K562 (cell line): Measurements from ENCODE around the gene YIPF5. TPM values are rescaled to one million over a fixed set of nuclear protein-coding genes. Genes with fewer than 3 reads are reported as not detected.

ENCODE experiments used
- ATAC-seq: fragments of 200-7000 bp; cut with Tn5 transposase; 3 replicates; pipeline ENCODE4 v1.9.1; 2020; ENCODE audit warnings: moderate library complexity
- BruUV-seq: library from RNA; stranded (reverse); fragments of 400-500 nt; replicated peaks from 2 replicates; lab custom pipeline; 2021; lab: Mats Ljungman, UMichigan
- CTCF ChIA-PET: fragments of 300-600 bp; formaldehyde crosslinking; extraction: SDS; loops from one replicate; lab custom pipeline; 2021; ENCODE audit warnings: low intra/inter-chr PET ratio; lab: Yijun Ruan, JAX
- POLR2A ChIA-PET: fragments of 300-600, 350-650 bp; sonication (Branson Sonifier 250); formaldehyde crosslinking; extraction: SDS; loops from one replicate; lab custom pipeline; 2021; ENCODE audit warnings: antibody characterized with exemption, inconsistent platforms; lab: Yijun Ruan, JAX
- DNase-seq, 4 experiments: peaks; one replicate each; pipeline versions ENCODE4 v3.0.0 to v3.0.0-alpha.2; 2011 to 2018; ENCODE audit warnings: low spot score in 3 of 4, mixed read lengths in 3 of 4; ENCODE audit errors: extremely low read depth in 1 of 4
- FAIRE-seq: peaks from 2 replicates; lab custom pipeline; 2011; peaks lifted over from hg19 to GRCh38; lab: Jason Lieb, UNC
- H2AFZ ChIP-seq: 2 replicates; pipeline ENCODE4 v1.6.0; 2011; ENCODE audit warnings: low read depth, low read length, control low read depth, inconsistent platforms
- H3K27ac ChIP-seq: fragments of 200-600 bp; 3 replicates; pipeline ENCODE4 v1.8.0; 2011; ENCODE audit warnings: low read depth, mild to moderate bottlenecking, control low read depth, inconsistent platforms, low read length, moderate library complexity, mixed read lengths; ENCODE audit errors: extremely low read depth
- H3K27me3 ChIP-seq, 2 experiments: fragments of 300-600 bp in 1 of 2; 2 replicates in 1 of 2; 3 replicates in 1 of 2; pipeline versions ENCODE4 v1.6.0 to v1.8.0; 2011; ENCODE audit warnings: inconsistent platforms in 2 of 2, low read length in 2 of 2, mild to moderate bottlenecking in 1 of 2, mixed read lengths in 1 of 2, moderate library complexity in 1 of 2; ENCODE audit not compliant: control insufficient read depth in 2 of 2, insufficient read depth in 2 of 2
- H3K36me3 ChIP-seq: fragments of 300-600 bp; 3 replicates; pipeline ENCODE4 v1.8.0; 2011; ENCODE audit warnings: mild to moderate bottlenecking, low read length, inconsistent platforms; ENCODE audit not compliant: control insufficient read depth, insufficient read depth
- H3K4me1 ChIP-seq, 2 experiments: fragments of 200-600 bp in 1 of 2; replicated peaks in 1 of 2; 2 replicates in 1 of 2; 3 replicates in 1 of 2; pipeline versions ENCODE4 v1.5.1 to v1.8.0; 2011; ENCODE audit warnings: inconsistent platforms in 2 of 2, low read length in 2 of 2, mild to moderate bottlenecking in 1 of 2, mixed read lengths in 1 of 2, moderate library complexity in 1 of 2; ENCODE audit not compliant: control insufficient read depth in 2 of 2, insufficient read depth in 2 of 2
- H3K4me2 ChIP-seq: 2 replicates; pipeline ENCODE4 v1.6.1; 2011; ENCODE audit warnings: low read length, control low read depth, inconsistent platforms, mixed read lengths; ENCODE audit not compliant: insufficient read depth
- H3K4me3 ChIP-seq: fragments of 200-600 bp; sonication (generic), shearing (Covaris generic); 2 replicates; pipeline ENCODE4 v1.5.1; 2016; ENCODE audit warnings: control low read depth, inconsistent platforms
- H3K79me2 ChIP-seq: fragments of 200-600 bp; 3 replicates; pipeline ENCODE4 v1.8.0; 2011; ENCODE audit warnings: low read length, inconsistent platforms; ENCODE audit not compliant: control insufficient read depth, insufficient read depth
- H3K9ac ChIP-seq, 2 experiments: 2 replicates each; pipeline versions ENCODE4 v1.6.0 to v1.6.1; 2011; ENCODE audit warnings: low read depth in 2 of 2, low read length in 2 of 2, control low read depth in 1 of 2, inconsistent platforms in 1 of 2, mild to moderate bottlenecking in 1 of 2, mixed read lengths in 1 of 2; ENCODE audit not compliant: insufficient read depth in 1 of 2
- H3K9me1 ChIP-seq: one replicate; pipeline ENCODE4 v1.6.0; 2011; ENCODE audit warnings: inconsistent platforms, mild to moderate bottlenecking, low read length, moderate library complexity; ENCODE audit not compliant: control insufficient read depth, insufficient read depth
- H3K9me3 ChIP-seq: replicated peaks from 2 replicates; pipeline ENCODE4 v1.5.1; 2011; ENCODE audit warnings: low read depth, low read length, inconsistent platforms; ENCODE audit not compliant: control insufficient read depth, insufficient read depth
- H4K20me1 ChIP-seq: replicated peaks from 2 replicates; pipeline ENCODE4 v1.6.1; 2011; ENCODE audit warnings: low read length, inconsistent platforms, mixed read lengths; ENCODE audit not compliant: control insufficient read depth, insufficient read depth
- EHMT2 ChIP-seq: fragments of 450-650 bp; IDR thresholded peaks from 2 replicates; pipeline ENCODE4 v1.6.1; 2018; ENCODE audit warnings: antibody characterized with exemption
- HMBOX1 ChIP-seq: sonication (generic); IDR thresholded peaks from 2 replicates; pipeline ENCODE4 v1.6.1; 2016
- PHB ChIP-seq: fragments of 250-450 bp; sonication (Bioruptor Pico); IDR thresholded peaks from 2 replicates; pipeline ENCODE4 v1.5.0; 2021
- PTTG1 ChIP-seq: fragments of 450-650 bp; IDR thresholded peaks from 2 replicates; pipeline ENCODE4 v1.6.1; 2016; ENCODE audit warnings: low read depth, mild to moderate bottlenecking, missing genetic modification characterization, missing compliant biosample characterization
- RHOXF2B ChIP-seq: fragments of 250-450 bp; sonication (Bioruptor Pico); conservative IDR thresholded peaks from 2 replicates; pipeline ENCODE4 v1.5.1; 2021
- SMAD4 ChIP-seq: fragments of 250-450 bp; sonication (Bioruptor Pico); conservative IDR thresholded peaks from 2 replicates; pipeline ENCODE4 v1.8.0; 2021; ENCODE audit warnings: inconsistent platforms, mild to moderate bottlenecking, moderate library complexity
- SNAPC5 ChIP-seq: fragments of 250-450 bp; sonication (Bioruptor Pico); IDR thresholded peaks from 2 replicates; pipeline ENCODE4 v1.8.0; 2021; ENCODE audit warnings: moderate library complexity, mild to moderate bottlenecking, inconsistent platforms
- VEZF1 ChIP-seq: fragments of 200-800 bp; sonication (Bioruptor generic); IDR thresholded peaks from 2 replicates; pipeline ENCODE4 v1.6.1; 2017; ENCODE audit warnings: missing genetic modification characterization, missing compliant biosample characterization
- WGBS: fragments of 100-300 bp; shearing (Covaris generic); methylation state at CpG from one replicate; pipeline ENCODE4 v1.1.6; 2016; ENCODE audit warnings: low coverage, mixed read lengths; ENCODE audit not compliant: insufficient coverage; ENCODE audit errors: missing lambda C conversion rate; 5-methylcytosine and 5-hydroxymethylcytosine counted together
- in situ Hi-C: fragments of 300-500 bp; cut with MboI; formaldehyde crosslinking; loops from 4 replicates; pipeline ENCODE4 v1.15.0; 2018; ENCODE audit warnings: inconsistent platforms, mixed read lengths
- intact Hi-C: fragments of 100-400 bp; cut with micrococcal nuclease; formaldehyde crosslinking; loops from 2 replicates; pipeline ENCODE4 v1.14.2; 2022
- polyA plus RNA-seq, 8 experiments: library from polyadenylated mRNA; depleted of rRNA in 4 of 8; stranded (reverse) in 5 of 8; unstranded in 3 of 8; fragments of >200 nt; fragmentation: Nextera tagmentation in 2 of 8; fragmentation: Illumina TruSeq in 1 of 8; extraction: Ambion mirVana in 2 of 8; extraction: Trizol in 1 of 8; gene quantifications; 2 replicates each; pipeline versions ENCODE4 v1.2.1 to v1.2.3, GENCODE V29; 2011 to 2014; ENCODE audit warnings: inconsistent platforms in 1 of 8, missing spikeins in 1 of 8
- total RNA-seq, 7 experiments: library from RNA; depleted of rRNA in 6 of 7; stranded (reverse); fragments of >200 nt in 6 of 7; fragmentation: Illumina TruSeq in 2 of 7; extraction: Trizol in 2 of 7; gene quantifications; 2 replicates each; pipeline versions ENCODE4 v1.2.1 to v1.2.3, GENCODE V29; 2011 to 2021; ENCODE audit warnings: low replicate concordance in 1 of 7

The YIPF5 gene
- total and polyA plus RNA-seq, 9 of the 15 experiments (the other 6 are each of a cell fraction or from before 2014, with no cell fraction given): 12.1 to 52.9 (median 33.7) TPM

- no TSS peak for BruUV-seq
- DNase-seq (no peak), ATAC-seq (no peak), FAIRE-seq (no peak)
- Histone ChIP-seq H3K27me3 (0 out of 5 replicates have a peak, but pooled peaks cover 0 to 3% of the 10 kb centered on the region in 2 experiments), H3K9me3 (no peaks in the 10 kb centered on the region), H3K4me1 (no peaks in the 10 kb centered on the region), H3K9me1 (no peaks in the 10 kb centered on the region), H3K9ac (no peak overlapping the region), H3K36me3 (no peaks in the 10 kb centered on the region), H3K79me2 (no peaks in the 10 kb centered on the region), H4K20me1 (no peaks in the 10 kb centered on the region), H3K4me3 (no peak overlapping the region), H2AFZ (no peak overlapping the region), H3K27ac (no peak overlapping the region), H3K4me2 (no peak overlapping the region)
- ChIA-PET CTCF (no interaction called here), POLR2A (no interaction called here)
- in situ Hi-C loops (no loop called here), intact Hi-C loops (no loop called here)
- WGBS: 0% methylated on average over 3 of the region's 3 CpGs
- TF ChIP-seq EHMT2 (no peak), HMBOX1 (no peak), PTTG1 (tag) (no peak), SNAPC5 (CRISPR knock-in tag) (no peak), RHOXF2B (CRISPR knock-in tag) (no peak), VEZF1 (CRISPR knock-in tag) (no peak), SMAD4 (no peak), PHB (CRISPR knock-in tag) (no peak)
Observed at GRCh38 chr5:144198386-144198785, 27.9 kb upstream of the YIPF5 start.
